ENCODE data around the gene GCA. TPM values are rescaled to one million over a fixed set of nuclear protein-coding genes. Genes with fewer than 3 reads are reported as not detected.

Gene GCA
- total and polyA plus RNA-seq, 2 of the 4 experiments (the other 2 are of a cell fraction), result 2.2 to 3.6 TPM

DNA sequence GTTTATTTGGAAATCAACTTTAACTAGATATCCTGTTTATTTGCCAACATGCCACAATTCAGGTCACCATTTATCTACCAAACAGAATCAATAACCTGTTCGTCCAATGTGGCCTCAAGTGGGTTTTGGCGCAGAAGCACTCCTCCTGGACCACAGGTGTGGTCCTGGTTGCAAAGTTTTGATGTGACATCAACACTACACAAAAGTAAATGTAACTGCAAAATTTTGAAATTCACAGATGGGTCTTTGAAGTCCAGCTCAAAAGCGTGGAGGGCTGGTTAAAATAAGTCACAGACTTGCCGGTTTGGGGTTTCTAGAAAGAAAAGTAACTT, 474 bp upstream of the GCA start:
- Histone ChIP-seq H3K4me2 (ENCODE audit: low read depth, low read length) (peak overlapping the region; percentile 81), H3K9me3 (ENCODE audit: control insufficient read depth, insufficient read depth, low read length) (no peaks in the 10 kb centered on the region), H3K27ac (ENCODE audit: insufficient read depth, low read length) (no peak overlapping the region), H2BK120ac (ENCODE audit: low read depth, low read length) (no peak overlapping the region), H2BK15ac (ENCODE audit: low read depth, low read length) (no peak overlapping the region), H3K4me1 (ENCODE audit: control insufficient read depth, insufficient read depth, low read length) (no peaks in the 10 kb centered on the region), H3K14ac (replicated peaks; ENCODE audit: low read depth, low read length) (no peak overlapping the region), H2BK5ac (ENCODE audit: low read depth, low read length, poor library complexity, severe bottlenecking) (no peak overlapping the region), H4K20me1 (ENCODE audit: insufficient read depth, low read length) (no peaks in the 10 kb centered on the region), H3K4me3 (ENCODE audit: insufficient read depth, low read depth, low read length) (peak overlapping the region; percentile 21; the same call in 1 of the 2 replicates), H2AK5ac (ENCODE audit: low read depth, low read length) (no peak overlapping the region), H4K8ac (ENCODE audit: low read depth in 2 of 2, low read length in 2 of 2) (peak overlapping the region; percentile 67 to 76; a peak in 3 of 4 replicates), H3K27me3 (ENCODE audit: control insufficient read depth, insufficient read depth, low read length) (no peaks in the 10 kb centered on the region), H2AK9ac (replicated peaks; ENCODE audit: low read depth, low read length, poor library complexity) (no peak overlapping the region), H3K9ac (ENCODE audit: low read depth, low read length) (no peak overlapping the region), H4K91ac (ENCODE audit: insufficient read depth, low read depth, low read length) (no peak overlapping the region), H3K9me1 (ENCODE audit: insufficient read depth, low read length) (no peaks in the 10 kb centered on the region), H3K36me3 (ENCODE audit: control insufficient read depth, insufficient read depth, low read length) (no peaks in the 10 kb centered on the region), H3K56ac (ENCODE audit: extremely low read depth, insufficient read depth, low read length) (no peak overlapping the region), H3K18ac (ENCODE audit: low read depth, low read length) (no peak overlapping the region), H3K4ac (ENCODE audit: low read depth, low read length) (no peak overlapping the region), H4K5ac (ENCODE audit: low read depth, low read length) (no peak overlapping the region), H3K23ac (ENCODE audit: low read depth, low read length) (no peak overlapping the region), H3K79me1 (ENCODE audit: low read depth in 1 of 2, low read length in 2 of 2) (no peaks in the 10 kb centered on the region), H2AFZ (replicated peaks; ENCODE audit: low read length, poor library complexity) (peak overlapping the region; percentile 94), H2BK20ac (ENCODE audit: low read depth, low read length) (no peak overlapping the region)
- in situ Hi-C loops (cut with MboI; ENCODE audit: low sequenced_read_pairs) (no loop called here), dilution Hi-C loops (cut with HindIII; ENCODE audit: low sequenced_read_pairs, unreplicated experiment) (no loop called here), intact Hi-C loops (cut with micrococcal nuclease) (no loop called here)
- DNase-seq, result no peak
- BruUV-seq (replicated peaks), result no TSS peak
- ChIA-PET POLR2A (ENCODE audit: unreplicated experiment) (no interaction called here), CTCF (no interaction called here)
- TF ChIP-seq RFX5 (IDR thresholded peaks at IDR 0.05; ENCODE audit: low read depth, low read length) (no peak), CEBPB (IDR thresholded peaks at IDR 0.05; ENCODE audit: low read depth, low read length) (no peak), MXI1 (IDR thresholded peaks at IDR 0.05; ENCODE audit: borderline replicate concordance, low read depth, low read length) (no peak), SMC3 (IDR thresholded peaks at IDR 0.05; ENCODE audit: low read depth, low read length) (no peak), USF2 (IDR thresholded peaks at IDR 0.05; ENCODE audit: low read depth, low read length) (no peak), RCOR1 (IDR thresholded peaks at IDR 0.05; ENCODE audit: insufficient replicate concordance, low read length) (no peak), CHD1 (IDR thresholded peaks at IDR 0.05; ENCODE audit: low read depth, low read length) (no peak), MAZ (IDR thresholded peaks at IDR 0.05; ENCODE audit: borderline replicate concordance, low read depth, low read length) (no peak), FOS (IDR thresholded peaks at IDR 0.05; ENCODE audit: low read depth, low read length) (no peak), NFE2L2 (IDR thresholded peaks at IDR 0.05; ENCODE audit: low read depth, low read length) (no peak), BHLHE40 (IDR thresholded peaks at IDR 0.05; ENCODE audit: low read depth, low read length) (no peak), RAD21 (IDR thresholded peaks at IDR 0.05; ENCODE audit: low read length) (no peak), ELK1 (IDR thresholded peaks at IDR 0.05; ENCODE audit: borderline replicate concordance, low read depth, low read length) (no peak)
- WGBS, 2 experiments (ENCODE audit: extremely low coverage in 2 of 2, insufficient read length in 1 of 2), result 47% methylated on average over 2 of the region's 4 CpGs; no CpG with 5 or more reads in 1 of the 2 experiments
- ATAC-seq (ENCODE audit: low read depth), result no peak

Data from IMR-90 (cell line).